ENCODE measurements around the gene TMPRSS7. TPM values are rescaled to one million over a fixed set of nuclear protein-coding genes. Genes with fewer than 3 reads are reported as not detected.

TMPRSS7 gene
- total RNA-seq, 1 donor from 2014 or later: not detected

- no peaks in the 10 kb centered on the region for H3K9me3 Mint-ChIP-seq
- no peak overlapping the region for H3K4me3 Mint-ChIP-seq
- no peaks in the 10 kb centered on the region for H3K27me3 Mint-ChIP-seq (ENCODE audit: low read depth)
- H3K36me3 Mint-ChIP-seq: no peaks in the 10 kb centered on the region
- no peak for DNase-seq (ENCODE audit: low spot score in 2 of 2, unreplicated experiment in 2 of 2)
- H3K4me1 Mint-ChIP-seq: peaks cover 4% of the 10 kb centered on the region
- no peak overlapping the region for H3K27ac Mint-ChIP-seq
- TF ChIP-seq CTCF (IDR thresholded peaks at IDR 0.05; ENCODE audit: unreplicated experiment): no peak
These were observed 80.1 kb downstream of the TMPRSS7 start for GRCh38 chr3:112114576-112115160.

- Mint-ChIP-seq H3K4me3 (no peak overlapping the region), H3K9me3 (no peaks in the 10 kb centered on the region), H3K4me1 (peaks cover 2% of the 10 kb centered on the region), H3K27ac (no peak overlapping the region), H3K27me3 (ENCODE audit: low read depth) (no peaks in the 10 kb centered on the region), H3K36me3 (no peaks in the 10 kb centered on the region)
- no peak for DNase-seq (ENCODE audit: low spot score in 2 of 2, unreplicated experiment in 2 of 2)
- TF ChIP-seq CTCF (IDR thresholded peaks at IDR 0.05; ENCODE audit: unreplicated experiment): no peak
These were observed 80.7 kb downstream of the TMPRSS7 start for GRCh38 chr3:112115161-112115739.

- Mint-ChIP-seq H3K9me3 (no peaks in the 10 kb centered on the region), H3K27ac (no peak overlapping the region), H3K4me1 (peaks cover 2% of the 10 kb centered on the region), H3K4me3 (no peak overlapping the region), H3K36me3 (no peaks in the 10 kb centered on the region), H3K27me3 (ENCODE audit: low read depth) (no peaks in the 10 kb centered on the region)
- no peak for TF ChIP-seq CTCF (IDR thresholded peaks at IDR 0.05; ENCODE audit: unreplicated experiment)
- no peak for DNase-seq (ENCODE audit: low spot score in 2 of 2, unreplicated experiment in 2 of 2)
These were observed 81.4 kb downstream of the TMPRSS7 start for GRCh38 chr3:112115806-112116383.

- H3K36me3 Mint-ChIP-seq: no peaks in the 10 kb centered on the region
- H3K4me3 Mint-ChIP-seq: no peak overlapping the region
- no peaks in the 10 kb centered on the region for H3K27me3 Mint-ChIP-seq (ENCODE audit: low read depth)
- no peak overlapping the region for H3K27ac Mint-ChIP-seq
- no peaks in the 10 kb centered on the region for H3K9me3 Mint-ChIP-seq
- no peak for DNase-seq (ENCODE audit: low spot score in 2 of 2, unreplicated experiment in 2 of 2)
- H3K4me1 Mint-ChIP-seq: peaks cover under 1% of the 10 kb centered on the region
- TF ChIP-seq CTCF (IDR thresholded peaks at IDR 0.05; ENCODE audit: unreplicated experiment): no peak
These were observed 82.2 kb downstream of the TMPRSS7 start for GRCh38 chr3:112116748-112117186.

- Mint-ChIP-seq H3K4me1 (no peaks in the 10 kb centered on the region), H3K4me3 (no peak overlapping the region)
These were observed 82.9 kb downstream of the TMPRSS7 start for GRCh38 chr3:112117415-112117814.

More at GRCh38 chr3:112117415-112117814, 82.9 kb downstream of the TMPRSS7 start:
- Mint-ChIP-seq H3K27me3 (ENCODE audit: low read depth) (no peaks in the 10 kb centered on the region), H3K36me3 (no peaks in the 10 kb centered on the region), H3K9me3 (no peaks in the 10 kb centered on the region), H3K27ac (no peak overlapping the region)
- no peak for TF ChIP-seq CTCF (IDR thresholded peaks at IDR 0.05; ENCODE audit: unreplicated experiment)
- no peak for DNase-seq (ENCODE audit: low spot score in 2 of 2, unreplicated experiment in 2 of 2)

Measured in mesothelial cell of epicardium (in vitro differentiated cells).